Neural progenitor cell (in vitro differentiated cells): Measurements from ENCODE around the gene LPAR2.

Experiments
- EZH2phosphoT487 ChIP-seq: fragments of 200-600 bp; sonication (generic); IDR thresholded peaks from 2 replicates; pipeline ENCODE4 v1.6.1; 2017; ENCODE audit warnings: antibody characterized with exemption
- TF ChIP-seq, protein P1 (sequence below): fragments of 200-600 bp; sonication (generic); IDR thresholded peaks from 2 replicates; pipeline ENCODE4 v1.5.1; 2017; ENCODE audit warnings: antibody characterized with exemption, mild to moderate bottlenecking

DNA sequence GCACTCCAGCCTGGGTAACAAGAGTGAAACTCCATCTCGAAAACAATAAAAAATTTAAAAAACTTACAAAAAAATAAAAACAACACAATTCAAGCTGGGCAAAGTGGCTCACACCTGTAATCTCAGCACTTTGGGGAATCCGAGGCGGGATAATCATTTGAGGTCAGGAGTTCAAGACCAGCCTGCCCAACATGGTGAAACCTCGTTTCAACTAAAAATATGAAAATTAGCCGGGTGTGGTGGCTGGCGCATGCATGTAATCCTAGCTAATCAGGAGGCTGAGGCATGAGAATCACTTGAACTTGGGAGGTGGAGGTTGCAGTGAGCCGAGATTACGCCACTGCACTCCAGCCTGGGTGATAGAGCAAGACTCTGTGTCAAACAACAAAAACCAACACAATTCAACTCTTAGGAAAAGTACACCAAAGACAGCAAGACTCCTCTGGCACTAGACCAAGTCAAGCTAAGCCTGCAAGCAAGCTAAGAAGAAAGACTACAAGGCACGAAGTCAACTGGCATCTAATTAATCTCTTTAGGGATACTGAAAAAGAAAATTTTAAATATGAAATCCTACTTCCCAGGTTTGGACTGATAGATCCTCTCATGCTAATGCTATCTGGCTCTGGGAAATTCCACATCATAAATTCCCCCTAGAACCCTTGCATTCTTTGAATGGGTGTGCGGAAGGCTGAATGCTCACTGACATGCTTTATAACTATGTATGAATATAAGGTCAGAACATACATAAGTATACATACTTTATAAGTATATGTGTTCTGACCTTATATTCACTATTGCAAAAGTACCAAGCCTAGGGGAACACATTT lies 17.4 kb downstream of the LPAR2 start:
- TF ChIP-seq, protein P1, sequence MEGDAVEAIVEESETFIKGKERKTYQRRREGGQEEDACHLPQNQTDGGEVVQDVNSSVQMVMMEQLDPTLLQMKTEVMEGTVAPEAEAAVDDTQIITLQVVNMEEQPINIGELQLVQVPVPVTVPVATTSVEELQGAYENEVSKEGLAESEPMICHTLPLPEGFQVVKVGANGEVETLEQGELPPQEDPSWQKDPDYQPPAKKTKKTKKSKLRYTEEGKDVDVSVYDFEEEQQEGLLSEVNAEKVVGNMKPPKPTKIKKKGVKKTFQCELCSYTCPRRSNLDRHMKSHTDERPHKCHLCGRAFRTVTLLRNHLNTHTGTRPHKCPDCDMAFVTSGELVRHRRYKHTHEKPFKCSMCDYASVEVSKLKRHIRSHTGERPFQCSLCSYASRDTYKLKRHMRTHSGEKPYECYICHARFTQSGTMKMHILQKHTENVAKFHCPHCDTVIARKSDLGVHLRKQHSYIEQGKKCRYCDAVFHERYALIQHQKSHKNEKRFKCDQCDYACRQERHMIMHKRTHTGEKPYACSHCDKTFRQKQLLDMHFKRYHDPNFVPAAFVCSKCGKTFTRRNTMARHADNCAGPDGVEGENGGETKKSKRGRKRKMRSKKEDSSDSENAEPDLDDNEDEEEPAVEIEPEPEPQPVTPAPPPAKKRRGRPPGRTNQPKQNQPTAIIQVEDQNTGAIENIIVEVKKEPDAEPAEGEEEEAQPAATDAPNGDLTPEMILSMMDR: no peak
- no peak for TF ChIP-seq EZH2phosphoT487
